ENCODE measurements around the gene CERS6.

- TF ChIP-seq CTCF (IDR thresholded peaks at IDR 0.05) (no peak), EP300 (IDR thresholded peaks at IDR 0.05; ENCODE audit: low read depth) (no peak), POLR2A (IDR thresholded peaks at IDR 0.05) (no peak), POLR2AphosphoS5 (IDR thresholded peaks at IDR 0.05) (no peak)
Observed at GRCh38 chr2:168566974-168567665, 111.0 kb downstream of the CERS6 start.

Data from transverse colon (tissue), 4 donors.